Activated CD4-positive, alpha-beta T cell treated with anti-CD3 and anti-CD28 coated beads, Interleukin-2, amount 50 U/mL, for 48 hours (primary cell): ENCODE results near the gene IRS1.

Source experiments
- DNase-seq, 2 experiments: peaks; one replicate each; pipeline ENCODE4 v3.0.0-alpha.2; 2020

The IRS1 gene

DNA sequence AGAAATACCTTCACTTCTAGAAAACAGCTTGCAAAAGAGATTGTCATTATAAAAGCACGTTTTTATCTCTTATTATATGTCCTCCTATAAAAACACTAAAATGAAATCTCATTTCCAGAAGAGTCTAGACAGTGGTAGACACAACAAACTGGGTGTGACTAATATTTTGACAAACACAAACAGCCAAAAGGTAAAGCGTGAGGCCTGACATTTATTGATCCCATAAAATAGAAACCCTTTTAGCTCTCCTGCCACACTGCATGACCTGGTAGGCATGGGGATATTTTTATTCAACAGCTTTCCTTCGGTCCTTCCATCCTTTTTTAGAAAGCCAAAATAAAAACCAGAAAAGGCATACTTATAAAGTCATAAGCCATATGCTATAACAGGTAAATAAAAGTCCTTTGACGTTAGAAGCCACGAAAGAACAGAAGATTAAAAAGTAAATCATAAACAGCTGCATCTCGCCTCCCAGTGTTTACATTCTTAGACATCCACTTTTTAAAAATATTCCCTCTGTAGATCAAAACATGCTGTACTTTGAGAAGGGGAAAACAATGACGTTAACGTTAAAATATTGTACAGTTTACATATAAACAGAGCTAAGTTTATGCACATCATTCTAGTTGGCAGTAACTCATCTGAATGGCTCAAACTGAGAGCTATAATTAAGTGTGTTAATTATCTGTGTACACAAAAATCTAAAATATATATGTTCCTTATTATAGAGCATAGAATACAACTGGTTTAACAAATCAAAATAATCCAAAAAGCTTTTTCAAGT is 44.6 kb downstream of the IRS1 start:
- no peak for DNase-seq

DNA sequence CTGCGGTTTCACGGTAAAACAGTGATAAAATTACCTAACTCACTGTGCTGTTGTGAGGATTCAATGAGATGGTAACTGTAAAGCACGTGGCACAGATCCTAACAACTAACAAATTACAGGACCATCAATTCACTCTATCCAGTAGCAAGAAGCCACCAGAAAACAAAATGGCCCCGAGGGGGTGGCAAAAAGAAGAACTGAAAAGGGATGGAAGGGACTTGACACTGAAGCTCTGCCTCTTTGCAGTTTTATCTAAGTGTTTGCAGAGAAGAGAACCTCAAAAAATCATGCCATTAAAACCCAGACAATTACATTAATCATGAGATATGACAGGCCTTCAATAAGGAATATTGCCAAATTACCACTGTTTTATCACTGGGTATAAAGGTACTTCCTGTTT is 46.7 kb downstream of the IRS1 start:
- no peak for DNase-seq

DNA sequence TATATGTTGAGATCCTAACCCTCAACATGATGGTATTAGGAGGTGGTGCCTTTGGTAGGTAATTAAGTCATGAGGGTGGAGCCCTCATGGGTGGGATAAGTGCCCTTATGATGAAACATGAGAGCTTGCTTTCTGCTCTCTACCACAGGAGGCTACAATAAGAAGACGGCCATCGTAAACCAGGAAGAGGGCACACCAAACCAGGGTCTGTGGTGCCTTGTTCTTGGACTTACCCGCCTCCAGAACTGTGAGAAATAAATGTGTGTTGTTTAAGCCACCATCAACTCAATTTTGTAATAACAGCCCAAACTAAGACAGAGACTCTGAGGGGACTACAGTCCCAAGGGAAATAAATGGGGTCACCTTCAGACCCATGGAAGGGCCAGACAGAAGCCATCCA is 52.3 kb downstream of the IRS1 start:
- no peak for DNase-seq

DNA sequence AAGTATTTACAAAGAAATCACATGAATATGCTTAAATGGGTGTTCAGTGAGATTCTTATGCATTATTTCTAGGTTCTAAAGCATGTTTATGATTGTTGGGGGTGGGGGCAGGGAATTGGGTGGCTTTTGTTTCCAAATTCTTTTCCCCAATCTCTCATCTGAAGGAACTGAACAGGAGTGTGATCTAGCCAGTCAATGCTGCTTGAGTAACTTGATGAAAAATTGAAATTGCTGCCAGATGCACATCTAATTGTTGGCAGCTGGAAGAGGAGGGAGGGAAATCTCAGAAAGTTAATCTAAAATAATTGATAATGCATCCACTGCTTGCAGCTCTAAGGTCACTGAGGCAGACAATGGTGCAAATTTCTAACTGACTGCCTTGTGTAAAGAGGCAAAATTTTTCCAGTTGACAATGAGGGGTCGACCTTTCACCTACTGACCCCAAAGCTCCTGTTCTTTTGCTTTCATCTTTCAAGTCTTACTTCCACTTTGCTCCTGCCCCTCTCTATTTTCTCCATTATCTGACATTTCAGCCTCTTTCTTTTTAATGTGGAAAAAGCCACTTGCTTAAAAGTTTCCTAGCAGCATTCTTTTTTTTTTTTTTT is 53.3 kb downstream of the IRS1 start:
- DNase-seq = no peak

DNA sequence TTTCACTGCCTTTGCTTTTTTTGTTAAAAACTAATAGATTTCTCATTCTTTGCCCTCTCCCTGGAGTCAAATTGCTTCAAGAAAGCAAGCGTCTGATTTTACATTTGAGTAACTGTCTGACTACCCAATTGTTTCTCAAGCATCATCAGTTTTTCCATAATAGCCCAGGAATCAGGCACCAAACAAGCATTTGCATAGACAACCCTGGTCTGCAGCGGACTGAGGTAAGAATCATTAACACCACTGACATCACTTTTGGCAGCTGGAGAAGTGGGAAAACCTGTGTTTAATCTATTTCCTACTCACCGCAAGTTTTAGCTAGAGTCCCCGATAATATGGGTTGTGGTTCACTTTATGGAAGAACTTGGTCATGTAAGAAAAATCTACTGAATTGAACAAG is 55.7 kb downstream of the IRS1 start:
- DNase-seq = no peak

DNA sequence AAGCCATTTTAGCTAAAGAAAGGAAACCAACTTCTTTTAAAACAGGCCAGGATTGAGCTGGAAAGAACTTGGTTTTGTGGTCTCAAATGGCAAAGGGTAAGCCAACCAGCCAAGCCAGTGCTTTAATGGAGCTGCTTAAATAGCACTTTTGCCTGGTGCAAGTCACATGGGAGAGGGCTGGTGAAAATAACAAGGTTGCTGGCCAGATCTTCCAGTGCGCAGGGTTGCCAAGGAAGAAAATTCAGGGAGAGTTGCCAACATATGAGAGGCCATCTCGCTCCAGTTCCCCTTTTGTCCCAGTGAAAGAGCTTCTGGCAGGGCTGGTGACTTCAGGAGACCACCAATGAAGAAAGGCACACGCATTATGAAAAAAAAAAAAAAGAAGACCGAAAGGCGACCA is 57.3 kb downstream of the IRS1 start:
- DNase-seq = no peak

DNA sequence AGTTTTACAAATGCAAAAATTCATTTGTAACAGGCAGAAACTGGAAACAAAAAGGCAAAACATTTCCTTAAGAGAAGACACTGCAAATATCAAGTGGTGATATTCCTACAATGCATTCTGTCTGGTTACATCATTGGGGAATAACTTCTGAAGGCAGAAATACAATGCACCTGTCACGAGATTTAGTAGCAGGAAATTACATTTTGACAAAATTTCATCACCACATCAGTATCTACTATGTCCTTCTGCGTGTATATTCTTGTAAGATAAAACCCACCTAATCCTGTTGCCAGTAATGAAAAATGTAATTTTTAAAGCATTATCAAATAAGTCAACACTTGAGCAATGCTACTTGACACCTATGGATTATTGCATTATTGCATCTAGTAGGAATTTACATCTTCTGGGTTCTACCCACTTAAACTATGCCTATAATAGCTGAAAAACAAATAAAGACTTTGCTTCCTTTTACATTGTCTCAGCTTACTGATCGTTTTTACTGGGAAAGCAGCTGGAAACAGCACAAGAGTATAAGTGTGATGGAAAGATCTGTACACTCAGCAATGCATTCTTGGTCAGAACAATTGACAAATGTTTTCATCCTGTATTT is 59.5 kb downstream of the IRS1 start:
- no peak for DNase-seq

DNA sequence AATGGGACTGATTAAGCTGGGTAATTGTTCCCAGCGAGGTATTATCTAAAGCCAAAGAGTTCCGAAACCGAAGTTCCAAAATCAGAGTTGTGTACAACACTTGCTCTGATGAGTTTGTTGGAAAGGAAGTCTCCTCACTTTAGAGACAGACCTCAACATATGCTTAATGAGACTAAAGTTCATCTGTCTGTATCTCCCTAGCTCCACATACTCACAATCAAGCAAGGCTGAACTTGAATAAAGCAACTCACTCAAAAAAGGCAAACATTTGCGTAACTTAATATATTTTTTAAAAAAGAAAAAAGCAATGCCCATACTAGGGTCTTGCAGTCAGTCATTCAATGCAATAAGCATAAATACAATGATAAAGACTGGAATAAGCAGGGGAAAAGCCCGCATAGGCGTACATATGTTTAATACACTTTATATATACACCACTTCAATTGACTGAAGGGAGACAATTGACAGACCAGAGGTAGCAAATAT is 60.0 kb downstream of the IRS1 start:
- no peak for DNase-seq

DNA sequence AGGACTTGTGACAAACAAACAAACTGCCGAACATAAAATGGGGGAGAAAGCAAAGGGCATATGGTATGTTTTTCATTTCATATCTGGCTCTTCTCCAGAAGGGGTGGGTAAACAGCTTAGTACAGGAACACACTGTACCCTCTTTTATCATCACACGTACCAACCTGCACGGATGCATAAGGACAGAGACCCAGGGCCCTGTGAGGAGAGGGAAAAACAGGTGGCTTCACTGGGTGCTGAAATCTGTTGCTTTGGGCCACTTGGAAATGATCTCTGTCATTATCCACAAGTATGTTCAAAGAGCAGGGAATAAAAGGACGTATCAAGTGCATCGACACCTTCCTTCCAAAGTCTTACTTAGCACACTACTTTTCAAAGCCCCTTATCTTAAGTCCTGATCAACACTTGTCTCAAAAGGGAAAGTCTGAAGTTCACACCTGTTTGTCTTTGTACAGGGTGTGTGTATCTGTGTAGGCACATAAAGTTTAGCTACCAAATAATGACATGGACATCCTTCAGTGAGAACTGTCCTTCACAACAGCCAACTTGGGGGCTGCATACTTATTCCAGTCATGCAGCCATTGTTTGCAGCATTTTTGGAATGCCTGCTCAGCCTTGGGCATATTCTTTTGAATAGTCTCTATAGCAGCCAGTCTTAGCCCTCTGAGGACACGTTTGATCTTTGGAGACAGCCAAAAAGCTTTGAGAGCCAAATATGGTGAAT is 60.6 kb downstream of the IRS1 start:
- no peak for DNase-seq

DNA sequence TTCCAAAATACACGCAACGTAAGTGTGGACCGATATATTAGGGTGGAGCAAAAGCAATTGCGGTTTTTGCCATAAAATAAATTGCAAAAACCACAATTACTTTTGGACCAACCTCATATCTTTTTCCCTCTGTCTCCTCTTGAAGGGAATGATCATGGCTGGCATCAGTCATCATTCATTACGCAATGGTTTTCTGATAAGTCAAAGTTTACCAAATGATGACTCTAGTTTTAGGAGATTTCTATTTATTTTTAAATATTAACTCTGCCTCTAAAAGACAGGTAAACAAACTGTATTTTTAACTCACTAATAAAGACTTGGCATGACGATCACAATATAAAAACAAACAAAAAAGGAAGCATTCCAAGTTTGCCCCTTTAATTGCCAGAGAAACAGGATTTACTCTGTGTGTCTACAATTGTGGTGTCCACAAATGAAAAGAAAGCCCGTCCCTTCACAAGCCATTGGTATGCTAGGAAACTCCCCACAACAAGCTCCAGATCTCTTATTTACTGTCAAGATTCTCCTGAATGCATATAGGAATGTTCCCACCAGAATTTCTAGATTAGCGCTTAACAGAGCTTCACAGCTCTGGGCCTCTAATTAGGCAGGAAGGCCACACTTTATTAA is 61.3 kb downstream of the IRS1 start:
- no peak for DNase-seq

DNA sequence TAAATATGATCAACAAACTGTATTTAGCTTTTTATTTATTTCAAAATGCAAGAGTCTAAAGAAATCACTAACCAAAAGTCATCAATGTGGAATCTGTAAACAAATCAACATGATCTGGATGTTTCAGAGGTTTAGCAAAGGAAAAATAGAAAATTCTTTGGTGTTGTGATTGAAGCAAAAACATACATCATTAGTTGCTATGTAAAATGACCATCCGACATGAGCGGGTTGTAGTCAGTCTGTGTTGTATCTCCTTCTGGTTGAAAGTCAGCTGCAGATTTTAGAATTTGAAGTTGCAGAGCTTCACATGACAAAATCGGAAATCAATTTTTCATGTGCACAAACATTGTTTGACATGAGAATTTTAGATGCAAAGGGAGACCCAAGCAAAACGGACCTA is 63.2 kb downstream of the IRS1 start:
- DNase-seq = no peak

DNA sequence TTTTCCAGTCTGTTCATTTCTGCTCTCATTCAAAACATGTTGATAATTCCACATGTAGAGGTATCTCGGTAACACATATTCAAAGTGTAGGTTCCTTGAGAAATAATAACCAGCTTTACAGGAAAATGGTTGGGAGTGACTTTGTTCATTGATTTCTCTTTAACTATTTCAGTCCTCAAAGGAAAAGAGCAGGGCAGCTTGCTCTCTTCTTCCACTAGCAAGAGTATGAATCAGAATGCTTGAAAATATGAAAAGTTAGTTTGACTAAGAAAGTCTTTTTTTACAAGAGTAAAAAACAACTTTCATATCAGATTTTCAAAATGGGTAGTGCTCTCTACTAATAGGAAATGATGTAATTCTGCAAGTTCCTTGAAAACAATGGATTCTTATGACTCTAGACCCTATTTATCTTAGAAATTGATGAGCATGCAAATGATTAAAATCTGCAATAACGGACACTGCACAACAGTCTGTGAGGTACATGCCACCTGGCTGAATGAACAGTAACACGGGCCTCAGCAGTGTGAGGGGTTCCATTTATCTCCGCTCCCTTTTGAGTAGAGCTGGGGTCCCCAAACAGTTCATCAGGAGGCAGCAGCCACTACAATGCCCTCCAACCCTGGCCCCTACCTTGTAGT is 65.6 kb downstream of the IRS1 start:
- DNase-seq = no peak

DNA sequence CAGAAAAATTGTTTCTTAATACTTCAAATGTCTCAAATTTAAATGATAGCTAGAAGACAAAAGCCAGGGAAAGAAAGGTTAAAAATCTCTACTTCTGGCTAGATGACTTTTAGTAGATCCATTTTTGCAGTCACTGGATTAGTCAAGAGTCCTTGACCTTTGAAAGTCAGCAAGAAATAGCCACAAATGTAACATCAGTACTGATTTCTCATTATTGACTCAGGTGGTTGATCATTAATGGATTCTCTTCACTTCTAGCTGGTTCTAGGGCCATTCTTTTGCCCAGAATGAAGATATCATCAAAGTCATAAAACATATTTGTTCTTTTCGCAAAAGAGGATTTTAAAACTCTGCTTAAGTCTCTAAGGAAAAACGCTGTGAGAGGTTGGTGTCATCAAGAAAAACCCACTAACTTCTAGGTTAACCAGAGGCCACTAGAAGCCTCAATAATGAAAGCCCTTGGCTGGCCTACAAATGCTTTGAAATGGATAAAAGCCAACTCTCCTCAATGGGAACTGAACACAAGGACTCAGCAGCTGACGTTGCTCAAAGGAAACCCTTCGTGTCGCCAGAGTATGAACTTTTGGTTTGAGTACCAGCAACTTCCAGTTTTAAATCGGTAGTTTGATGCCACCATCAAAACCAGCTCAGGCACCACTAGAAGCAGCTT is 66.3 kb downstream of the IRS1 start:
- DNase-seq = no peak

DNA sequence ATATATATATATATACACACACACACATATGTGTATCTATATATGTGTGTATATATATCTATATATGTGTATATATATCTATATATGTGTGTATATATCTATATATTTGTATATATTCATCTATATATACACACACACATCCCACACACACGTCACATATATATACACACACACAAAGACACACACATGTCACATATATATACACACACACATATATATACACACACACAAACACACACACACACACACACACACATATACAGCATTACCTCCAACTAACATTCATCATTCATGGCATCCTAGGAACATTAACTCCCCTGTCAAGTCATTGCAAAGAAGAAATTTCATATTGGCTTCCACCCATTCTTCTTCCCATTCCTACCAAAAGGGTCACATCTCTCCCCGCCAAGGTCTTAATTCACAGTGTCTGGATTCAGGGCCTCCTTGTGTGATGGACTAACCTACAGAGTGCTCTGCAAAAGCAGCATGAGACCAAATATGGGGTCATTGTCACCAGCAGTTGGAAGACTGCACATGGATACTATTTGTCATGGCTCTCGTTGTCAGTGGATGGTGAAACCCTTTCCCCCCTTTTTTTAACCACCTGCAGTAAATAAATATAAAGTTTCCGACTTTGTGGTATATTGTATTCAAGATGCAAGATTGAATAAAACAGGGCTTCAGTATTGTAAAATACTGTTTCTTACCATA is 67.0 kb downstream of the IRS1 start:
- no peak for DNase-seq

DNA sequence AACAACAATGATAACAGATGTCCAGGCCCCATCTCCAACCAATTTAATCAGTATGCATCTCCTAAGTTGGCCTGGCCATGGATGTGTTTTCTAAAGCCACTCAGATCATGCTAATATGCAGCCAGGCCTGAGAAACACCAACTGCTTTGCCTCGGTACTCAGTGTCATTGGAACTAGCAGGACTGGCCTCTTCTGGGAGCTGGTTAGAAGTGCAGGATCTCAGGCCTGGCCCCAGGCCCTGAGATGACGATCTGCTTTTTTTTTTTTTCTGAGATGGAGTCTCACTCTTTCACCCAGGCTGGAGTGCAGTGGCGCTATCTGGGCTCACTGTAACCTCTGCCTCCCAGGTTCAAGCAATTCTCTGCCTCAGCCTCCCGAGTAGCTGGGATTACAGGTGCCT is 69.1 kb downstream of the IRS1 start:
- DNase-seq = no peak

DNA sequence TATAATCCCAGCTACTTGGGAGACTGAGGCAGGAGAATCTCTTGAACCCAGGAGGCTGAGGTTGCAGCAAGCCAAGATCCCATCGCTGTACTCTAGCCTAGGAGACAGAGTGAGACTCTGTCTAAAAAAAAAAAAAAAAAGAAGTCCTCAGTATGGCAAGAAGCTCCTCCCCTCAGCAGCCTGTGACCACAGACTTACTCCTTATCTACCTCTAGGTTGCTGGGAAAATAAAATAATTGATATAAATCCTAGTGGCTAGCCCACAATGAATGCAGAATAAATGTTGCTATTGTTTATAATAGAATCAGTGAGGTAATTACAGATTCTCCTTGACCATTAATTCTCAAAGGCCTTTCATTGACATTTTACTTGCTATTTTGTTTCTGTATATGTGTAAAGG is 70.6 kb downstream of the IRS1 start:
- DNase-seq = no peak

DNA sequence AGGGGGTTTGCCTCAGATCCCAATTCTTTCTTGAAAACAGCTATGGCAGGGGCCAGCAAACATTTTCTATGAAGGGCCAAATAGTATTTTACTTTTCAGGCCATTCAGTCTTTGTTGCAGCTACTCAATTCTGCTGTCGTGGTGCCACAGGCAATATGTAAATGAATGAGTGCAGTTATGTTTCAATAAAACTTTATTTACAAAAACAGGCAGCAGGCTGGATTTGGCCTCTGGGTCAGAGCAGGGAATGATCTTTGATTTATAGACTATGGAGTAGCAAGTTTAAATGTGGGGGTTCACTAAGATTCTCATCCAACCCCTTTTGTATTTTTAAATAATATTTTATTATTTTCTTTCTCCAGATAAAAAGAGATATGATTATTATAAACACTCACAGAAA is 72.4 kb downstream of the IRS1 start:
- DNase-seq = no peak

DNA sequence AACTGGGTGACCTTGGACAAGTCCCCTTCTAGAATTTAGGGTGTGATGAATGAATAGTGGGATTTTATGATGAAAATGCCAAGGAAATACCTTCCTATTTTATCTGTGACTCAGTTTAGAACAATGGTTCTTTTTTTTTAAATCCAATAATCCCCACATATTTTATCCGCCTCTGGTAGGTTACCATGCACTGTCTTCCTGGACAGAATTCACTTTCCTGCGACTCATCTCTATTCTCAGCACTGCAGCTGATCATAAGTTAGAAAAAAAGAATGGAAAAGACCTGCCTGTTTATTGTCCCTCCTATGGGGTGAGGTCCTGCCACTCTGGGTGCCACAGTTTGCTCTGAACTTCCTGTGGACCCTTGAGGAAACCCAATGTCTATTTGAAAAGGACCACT is 73.1 kb downstream of the IRS1 start:
- DNase-seq = no peak

DNA sequence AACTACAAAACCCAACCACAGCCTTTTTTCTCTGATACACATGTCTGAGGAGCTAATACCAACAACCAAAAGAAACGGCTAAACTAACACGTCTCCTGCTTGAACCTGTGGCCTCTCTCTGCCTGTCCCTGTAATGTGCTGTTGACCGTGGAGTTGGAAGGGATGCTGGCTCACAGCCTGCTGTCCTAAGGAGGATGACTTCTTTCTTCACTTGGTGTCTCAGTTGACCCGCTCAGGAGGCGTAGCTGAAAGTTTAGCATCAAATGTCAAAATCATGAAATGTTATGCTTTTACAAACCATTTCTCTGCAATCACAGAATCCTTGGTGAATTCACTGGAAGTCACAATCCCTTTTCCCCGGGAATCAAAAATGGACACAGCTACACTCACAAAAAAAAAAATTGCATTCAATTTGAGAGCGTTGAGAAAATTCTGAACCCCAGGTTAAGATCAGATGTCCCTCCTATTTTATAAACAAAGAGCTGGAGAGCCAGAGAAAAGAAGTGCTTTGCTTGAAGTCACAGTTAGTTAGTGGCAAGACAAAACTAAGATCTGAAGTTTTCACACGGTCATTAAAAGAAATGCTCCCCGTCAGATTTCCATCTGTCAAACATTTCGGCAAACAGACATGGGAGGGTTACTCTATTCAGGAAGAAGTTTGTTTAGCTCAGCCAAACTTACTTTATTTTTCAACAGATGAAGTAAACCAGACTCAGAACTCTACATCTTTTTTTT is 74.3 kb downstream of the IRS1 start:
- DNase-seq = no peak

DNA sequence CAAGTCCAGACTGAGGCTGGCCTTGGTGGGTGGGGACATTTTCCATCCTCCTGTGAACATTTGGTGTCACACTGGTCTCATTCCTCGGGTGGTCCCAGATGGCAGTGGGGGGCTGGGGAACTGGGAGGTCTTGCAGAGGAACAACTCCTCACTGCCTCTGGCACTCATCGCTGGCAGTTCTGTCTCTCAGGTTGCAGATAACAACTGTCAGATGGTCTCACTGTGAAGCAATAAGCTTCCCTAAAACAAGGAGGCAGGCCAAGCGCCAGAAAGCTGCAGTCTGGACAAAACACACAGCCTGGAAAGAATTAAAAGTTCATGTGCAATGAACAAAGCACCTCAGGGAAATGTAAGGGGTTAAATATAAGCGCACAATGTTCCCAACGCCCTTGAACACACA is 78.1 kb downstream of the IRS1 start:
- DNase-seq = no peak

DNA sequence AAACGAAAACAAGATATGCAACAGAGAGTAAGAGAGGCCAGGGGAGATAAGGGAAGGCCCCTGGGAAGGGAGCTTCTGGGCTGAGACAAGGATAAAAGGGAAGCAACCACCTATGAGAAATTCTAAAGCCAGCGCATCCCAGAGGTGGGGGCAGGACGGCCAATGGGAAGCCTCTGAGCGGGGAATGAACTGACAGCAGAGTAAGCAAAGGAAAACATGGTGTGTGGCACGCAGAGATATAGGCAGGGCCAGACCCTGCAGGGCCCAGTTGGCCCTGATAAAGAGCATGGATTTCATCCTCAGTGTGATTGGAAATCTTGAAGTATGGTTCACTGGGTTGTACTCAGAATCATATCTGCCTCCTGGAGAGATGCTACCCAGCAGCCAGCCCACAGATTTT is 78.7 kb downstream of the IRS1 start:
- DNase-seq = no peak
